Retinal pigment epithelial cell (primary cell): ENCODE data around the gene SDHB.

ENCODE experiments used
- DNase-seq: peaks from one replicate; pipeline ENCODE4 v3.0.0-alpha.2; 2010; ENCODE audit warnings: low read depth
- H3K4me3 ChIP-seq: 2 replicates; pipeline ENCODE4 v1.5.1; 2011; ENCODE audit warnings: mild to moderate bottlenecking, low read length, control low read depth, moderate library complexity
- CTCF ChIP-seq: conservative IDR thresholded peaks from 2 replicates; pipeline ENCODE4 v1.5.1; 2011; ENCODE audit warnings: low read depth, low read length, control low read depth, inconsistent platforms

Gene SDHB

DNA sequence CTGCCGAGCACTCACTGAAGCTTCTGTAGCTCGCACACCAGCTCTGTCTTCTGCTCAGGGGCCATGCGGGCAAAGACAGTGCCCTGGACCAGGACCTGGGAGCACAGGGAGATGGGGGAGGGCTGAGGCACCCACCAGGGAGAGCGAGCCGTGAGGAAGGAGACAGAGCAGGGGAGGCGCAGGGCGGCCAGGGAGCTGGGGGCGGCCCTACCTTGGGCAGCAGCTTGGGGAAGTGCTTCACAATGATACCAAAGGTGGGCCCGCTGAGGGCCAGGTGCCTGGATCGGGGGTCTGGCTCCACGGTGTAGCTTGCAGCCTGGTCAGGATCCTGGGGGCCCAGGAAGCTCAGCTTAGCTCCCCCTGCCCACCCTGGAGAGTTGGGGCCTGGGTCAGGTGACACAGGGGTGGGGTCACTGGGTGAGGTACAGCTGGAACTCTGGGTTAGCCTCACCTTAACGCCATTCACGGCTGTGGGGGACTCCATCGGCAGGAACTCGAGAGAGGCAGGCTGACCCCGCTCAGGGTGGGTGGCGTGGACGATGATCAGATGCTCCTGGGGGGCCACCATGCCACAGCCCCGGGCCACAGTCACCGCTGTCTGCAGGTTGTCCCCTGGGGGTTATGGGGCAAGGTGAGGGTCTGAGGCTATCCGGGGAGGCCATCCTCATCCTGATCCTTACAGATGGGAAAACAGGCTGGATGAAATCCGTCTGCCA lies 64.0 kb downstream of the SDHB start:
- DNase-seq: no peak
- no peak for TF ChIP-seq CTCF

GRCh38 chr1:16988210-16988609 lies 65.6 kb downstream of the SDHB start:
- no peak overlapping the region for H3K4me3 ChIP-seq
- DNase-seq: no peak
- no peak for TF ChIP-seq CTCF

More for the DNA sequence above, 64.0 kb downstream of the SDHB start:
- no peak overlapping the region for H3K4me3 ChIP-seq

DNA sequence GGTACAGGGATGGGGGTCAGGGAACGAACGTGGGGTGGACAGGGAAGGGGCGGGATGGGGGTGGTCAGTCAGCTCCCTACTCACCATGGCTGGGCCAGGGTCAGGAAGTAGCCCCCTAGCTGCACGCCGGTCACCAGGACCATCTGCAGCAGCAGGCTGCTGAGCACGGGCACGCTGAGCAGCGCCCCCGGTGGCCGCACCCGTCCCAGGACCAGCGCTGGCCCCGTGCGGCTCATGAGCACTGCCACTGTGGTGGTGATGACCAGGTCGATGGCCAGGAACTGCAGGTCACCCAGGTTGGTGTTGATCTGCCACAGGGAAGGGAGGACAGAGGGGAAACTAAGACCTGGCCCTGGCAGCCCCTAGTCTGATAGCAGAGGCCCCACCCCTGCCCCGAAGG lies 66.9 kb downstream of the SDHB start:
- peak; percentile 46 for TF ChIP-seq CTCF
- DNase-seq: no peak
- H3K4me3 ChIP-seq: no peak overlapping the region

- TF ChIP-seq CTCF: no peak
- H3K4me3 ChIP-seq: no peak overlapping the region
- no peak for DNase-seq
These were observed 67.3 kb downstream of the SDHB start for GRCh38 chr1:16986560-16986959.

GRCh38 chr1:16986113-16986512 lies 67.7 kb downstream of the SDHB start:
- no peak overlapping the region for H3K4me3 ChIP-seq
- DNase-seq: no peak
- TF ChIP-seq CTCF: no peak

- peak; percentile 42 for DNase-seq
- no peak for TF ChIP-seq CTCF
- no peak overlapping the region for H3K4me3 ChIP-seq
These were observed 69.1 kb downstream of the SDHB start for GRCh38 chr1:16984717-16985116.

- no peak for DNase-seq
- TF ChIP-seq CTCF: no peak
- H3K4me3 ChIP-seq: no peak overlapping the region
These were observed 70.2 kb downstream of the SDHB start for GRCh38 chr1:16983649-16984048.
